ENCODE results near the gene SH3GL2.

- TF ChIP-seq ZNF70 (CRISPR knock-in tag; IDR thresholded peaks at IDR 0.05) (no peak), ZNF565 (CRISPR knock-in tag; conservative IDR thresholded peaks at IDR 0.05; ENCODE audit: low read depth) (no peak), TSHZ2 (CRISPR knock-in tag; IDR thresholded peaks at IDR 0.05) (no peak), RARB (CRISPR knock-in tag; IDR thresholded peaks at IDR 0.05) (no peak), TOX (CRISPR knock-in tag; IDR thresholded peaks at IDR 0.05; ENCODE audit: borderline replicate concordance) (no peak)
- TF ChIP-seq, protein P1, sequence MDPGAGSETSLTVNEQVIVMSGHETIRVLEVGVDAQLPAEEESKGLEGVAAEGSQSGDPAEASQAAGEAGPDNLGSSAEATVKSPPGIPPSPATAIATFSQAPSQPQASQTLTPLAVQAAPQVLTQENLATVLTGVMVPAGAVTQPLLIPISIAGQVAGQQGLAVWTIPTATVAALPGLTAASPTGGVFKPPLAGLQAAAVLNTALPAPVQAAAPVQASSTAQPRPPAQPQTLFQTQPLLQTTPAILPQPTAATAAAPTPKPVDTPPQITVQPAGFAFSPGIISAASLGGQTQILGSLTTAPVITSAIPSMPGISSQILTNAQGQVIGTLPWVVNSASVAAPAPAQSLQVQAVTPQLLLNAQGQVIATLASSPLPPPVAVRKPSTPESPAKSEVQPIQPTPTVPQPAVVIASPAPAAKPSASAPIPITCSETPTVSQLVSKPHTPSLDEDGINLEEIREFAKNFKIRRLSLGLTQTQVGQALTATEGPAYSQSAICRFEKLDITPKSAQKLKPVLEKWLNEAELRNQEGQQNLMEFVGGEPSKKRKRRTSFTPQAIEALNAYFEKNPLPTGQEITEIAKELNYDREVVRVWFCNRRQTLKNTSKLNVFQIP (CRISPR knock-in tag; IDR thresholded peaks at IDR 0.05; ENCODE audit: borderline replicate concordance, low read depth) = no peak
- TF ChIP-seq, protein P2, sequence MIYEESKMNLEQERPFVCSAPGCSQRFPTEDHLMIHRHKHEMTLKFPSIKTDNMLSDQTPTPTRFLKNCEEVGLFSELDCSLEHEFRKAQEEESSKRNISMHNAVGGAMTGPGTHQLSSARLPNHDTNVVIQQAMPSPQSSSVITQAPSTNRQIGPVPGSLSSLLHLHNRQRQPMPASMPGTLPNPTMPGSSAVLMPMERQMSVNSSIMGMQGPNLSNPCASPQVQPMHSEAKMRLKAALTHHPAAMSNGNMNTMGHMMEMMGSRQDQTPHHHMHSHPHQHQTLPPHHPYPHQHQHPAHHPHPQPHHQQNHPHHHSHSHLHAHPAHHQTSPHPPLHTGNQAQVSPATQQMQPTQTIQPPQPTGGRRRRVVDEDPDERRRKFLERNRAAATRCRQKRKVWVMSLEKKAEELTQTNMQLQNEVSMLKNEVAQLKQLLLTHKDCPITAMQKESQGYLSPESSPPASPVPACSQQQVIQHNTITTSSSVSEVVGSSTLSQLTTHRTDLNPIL (CRISPR knock-in tag; IDR thresholded peaks at IDR 0.05; ENCODE audit: low read depth) = no peak
Measured at GRCh38 chr9:17623965-17624364, 45.1 kb downstream of the SH3GL2 start.
